Upper lobe of left lung (tissue), 4 donors: Measurements from ENCODE around the gene TPM4.
A peak's percentile ranks its signal among the peaks of the same experiment; 100 is the strongest.

Experiments used
- EP300 ChIP-seq, 4 donors: sonication (generic); formaldehyde crosslinking; IDR thresholded peaks; one replicate each; pipeline ENCODE4 v1.5.1; 2017; ENCODE audit warnings: antibody characterized with exemption in 4 of 4, control low read depth in 2 of 4
- POLR2AphosphoS5 ChIP-seq, 2 donors: sonication (generic); formaldehyde crosslinking; IDR thresholded peaks; one replicate each; pipeline ENCODE4 v1.5.1; 2017; ENCODE audit warnings: antibody characterized with exemption in 2 of 2
- TF ChIP-seq, protein P1 (sequence below), 6 experiments: fragments of 450-650 bp in 4 of 6; fragments of 200-600 bp in 2 of 6; sonication (generic) in 2 of 6; IDR thresholded peaks; one replicate each; pipeline ENCODE4 v1.5.1; 2016 to 2019; ENCODE audit warnings: antibody characterized with exemption in 6 of 6

GRCh38 chr19:16143399-16144215 lies 67.3 kb downstream of the TPM4 start, which contains the start of gene HSH2D:
- TF ChIP-seq, protein P1, sequence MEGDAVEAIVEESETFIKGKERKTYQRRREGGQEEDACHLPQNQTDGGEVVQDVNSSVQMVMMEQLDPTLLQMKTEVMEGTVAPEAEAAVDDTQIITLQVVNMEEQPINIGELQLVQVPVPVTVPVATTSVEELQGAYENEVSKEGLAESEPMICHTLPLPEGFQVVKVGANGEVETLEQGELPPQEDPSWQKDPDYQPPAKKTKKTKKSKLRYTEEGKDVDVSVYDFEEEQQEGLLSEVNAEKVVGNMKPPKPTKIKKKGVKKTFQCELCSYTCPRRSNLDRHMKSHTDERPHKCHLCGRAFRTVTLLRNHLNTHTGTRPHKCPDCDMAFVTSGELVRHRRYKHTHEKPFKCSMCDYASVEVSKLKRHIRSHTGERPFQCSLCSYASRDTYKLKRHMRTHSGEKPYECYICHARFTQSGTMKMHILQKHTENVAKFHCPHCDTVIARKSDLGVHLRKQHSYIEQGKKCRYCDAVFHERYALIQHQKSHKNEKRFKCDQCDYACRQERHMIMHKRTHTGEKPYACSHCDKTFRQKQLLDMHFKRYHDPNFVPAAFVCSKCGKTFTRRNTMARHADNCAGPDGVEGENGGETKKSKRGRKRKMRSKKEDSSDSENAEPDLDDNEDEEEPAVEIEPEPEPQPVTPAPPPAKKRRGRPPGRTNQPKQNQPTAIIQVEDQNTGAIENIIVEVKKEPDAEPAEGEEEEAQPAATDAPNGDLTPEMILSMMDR (IDR thresholded peaks at IDR 0.05) = no peak
- no peak for TF ChIP-seq EP300 (IDR thresholded peaks at IDR 0.05)
- peak in 1 of 2 donors; percentile 20 for TF ChIP-seq POLR2AphosphoS5 (IDR thresholded peaks at IDR 0.05)
